GM19351 (cell line): ENCODE results near the gene EHBP1.

Experiments used
- ATAC-seq: cut with Tn5 transposase; IDR thresholded peaks from one replicate; pipeline ENCODE4 v1.9.1; 2021; ENCODE audit warnings: mild to moderate bottlenecking, moderate library complexity; ENCODE audit not compliant: unreplicated experiment

The EHBP1 gene

GRCh38 chr2:62871506-62871905 lies 166.0 kb downstream of the EHBP1 start:
- no peak for ATAC-seq

GRCh38 chr2:62873603-62874002 lies 168.1 kb downstream of the EHBP1 start:
- ATAC-seq, result no peak

- ATAC-seq, result no peak
Observed at GRCh38 chr2:62874881-62875383, 169.4 kb downstream of the EHBP1 start.

- no peak for ATAC-seq
Observed at GRCh38 chr2:62881162-62881795, 175.8 kb downstream of the EHBP1 start.

- ATAC-seq, result no peak
Observed at GRCh38 chr2:62883629-62884028, 178.1 kb downstream of the EHBP1 start.

- ATAC-seq, result no peak
Observed at GRCh38 chr2:62884086-62884485, 178.6 kb downstream of the EHBP1 start.

- ATAC-seq, result no peak
Observed at GRCh38 chr2:62884514-62884913, 179.0 kb downstream of the EHBP1 start.

- ATAC-seq, result no peak
Observed at GRCh38 chr2:62894966-62895631, 189.6 kb downstream of the EHBP1 start.

GRCh38 chr2:62895632-62896009 lies 190.1 kb downstream of the EHBP1 start:
- ATAC-seq, result no peak

- ATAC-seq, result no peak
Observed at GRCh38 chr2:62897187-62897827, 191.8 kb downstream of the EHBP1 start.

- ATAC-seq, result no peak
Observed at GRCh38 chr2:62904344-62904743, 198.8 kb downstream of the EHBP1 start.

- no peak for ATAC-seq
Observed at GRCh38 chr2:62908145-62908544, 202.6 kb downstream of the EHBP1 start.

- ATAC-seq, result no peak
Observed at GRCh38 chr2:62913311-62913710, 207.8 kb downstream of the EHBP1 start.

GRCh38 chr2:62919041-62919440 lies 213.5 kb downstream of the EHBP1 start:
- ATAC-seq, result no peak

GRCh38 chr2:62920070-62920469 lies 214.6 kb downstream of the EHBP1 start:
- ATAC-seq, result no peak

GRCh38 chr2:62923242-62923641 lies 217.7 kb downstream of the EHBP1 start:
- ATAC-seq, result no peak

GRCh38 chr2:62923881-62924280 lies 218.4 kb downstream of the EHBP1 start:
- no peak for ATAC-seq

- ATAC-seq, result no peak
Observed at GRCh38 chr2:62928015-62928414, 222.5 kb downstream of the EHBP1 start.

- no peak for ATAC-seq
Observed at GRCh38 chr2:62931536-62931935, 226.0 kb downstream of the EHBP1 start.

- no peak for ATAC-seq
Observed at GRCh38 chr2:62933398-62933917, 227.9 kb downstream of the EHBP1 start.

- ATAC-seq, result no peak
Observed at GRCh38 chr2:62934517-62934916, 229.0 kb downstream of the EHBP1 start.

- no peak for ATAC-seq
Observed at GRCh38 chr2:62938126-62938525, 232.6 kb downstream of the EHBP1 start.
